Measurements from ENCODE around the gene MASTL. TPM values are rescaled to one million over a fixed set of nuclear protein-coding genes. Genes with fewer than 3 reads are reported as not detected.

The MASTL gene
- total and polyA plus RNA-seq, 3 donors from 2014 or later, result 10.0 to 16.1 (median 16.0) TPM

DNA sequence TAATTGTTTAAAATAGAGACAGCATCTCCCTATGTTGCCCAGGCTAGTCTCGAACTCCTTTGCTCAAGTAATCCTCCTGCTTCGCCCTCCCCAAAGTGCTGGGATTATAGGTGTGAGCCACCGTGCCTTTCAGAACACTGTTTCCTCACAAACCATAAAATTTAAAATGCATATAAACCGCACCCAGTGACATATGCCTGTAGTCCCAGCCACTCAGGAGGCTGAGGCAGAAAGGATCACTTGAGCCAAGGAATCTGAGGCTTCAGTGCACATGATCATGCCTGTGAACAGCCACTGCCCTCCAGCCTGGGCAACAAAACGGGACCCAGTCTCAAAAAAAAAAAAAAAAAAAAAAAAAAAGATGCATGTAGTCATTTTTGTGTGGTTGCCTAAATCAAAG, 48.7 kb downstream of the MASTL start:
- Histone ChIP-seq H3K27ac (no peak overlapping the region), H3K4me3 (no peak overlapping the region), H3K27me3 (no peaks in the 10 kb centered on the region), H3K4me1 (no peaks in the 10 kb centered on the region), H3K9me3 (no peaks in the 10 kb centered on the region), H3K36me3 (ENCODE audit: low read depth, missing control alignments) (no peaks in the 10 kb centered on the region)
- no peak for DNase-seq
- intact Hi-C loops (cut with DNase I; ENCODE audit: low total_unique reads), result no loop called here
- TF ChIP-seq, protein P1, sequence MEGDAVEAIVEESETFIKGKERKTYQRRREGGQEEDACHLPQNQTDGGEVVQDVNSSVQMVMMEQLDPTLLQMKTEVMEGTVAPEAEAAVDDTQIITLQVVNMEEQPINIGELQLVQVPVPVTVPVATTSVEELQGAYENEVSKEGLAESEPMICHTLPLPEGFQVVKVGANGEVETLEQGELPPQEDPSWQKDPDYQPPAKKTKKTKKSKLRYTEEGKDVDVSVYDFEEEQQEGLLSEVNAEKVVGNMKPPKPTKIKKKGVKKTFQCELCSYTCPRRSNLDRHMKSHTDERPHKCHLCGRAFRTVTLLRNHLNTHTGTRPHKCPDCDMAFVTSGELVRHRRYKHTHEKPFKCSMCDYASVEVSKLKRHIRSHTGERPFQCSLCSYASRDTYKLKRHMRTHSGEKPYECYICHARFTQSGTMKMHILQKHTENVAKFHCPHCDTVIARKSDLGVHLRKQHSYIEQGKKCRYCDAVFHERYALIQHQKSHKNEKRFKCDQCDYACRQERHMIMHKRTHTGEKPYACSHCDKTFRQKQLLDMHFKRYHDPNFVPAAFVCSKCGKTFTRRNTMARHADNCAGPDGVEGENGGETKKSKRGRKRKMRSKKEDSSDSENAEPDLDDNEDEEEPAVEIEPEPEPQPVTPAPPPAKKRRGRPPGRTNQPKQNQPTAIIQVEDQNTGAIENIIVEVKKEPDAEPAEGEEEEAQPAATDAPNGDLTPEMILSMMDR (IDR thresholded peaks at IDR 0.05), result no peak
- TF ChIP-seq POLR2A (IDR thresholded peaks at IDR 0.05), result no peak
- 95 to 96% methylated on average over 5 of the region's 5 CpGs for WGBS, 2 donors

DNA sequence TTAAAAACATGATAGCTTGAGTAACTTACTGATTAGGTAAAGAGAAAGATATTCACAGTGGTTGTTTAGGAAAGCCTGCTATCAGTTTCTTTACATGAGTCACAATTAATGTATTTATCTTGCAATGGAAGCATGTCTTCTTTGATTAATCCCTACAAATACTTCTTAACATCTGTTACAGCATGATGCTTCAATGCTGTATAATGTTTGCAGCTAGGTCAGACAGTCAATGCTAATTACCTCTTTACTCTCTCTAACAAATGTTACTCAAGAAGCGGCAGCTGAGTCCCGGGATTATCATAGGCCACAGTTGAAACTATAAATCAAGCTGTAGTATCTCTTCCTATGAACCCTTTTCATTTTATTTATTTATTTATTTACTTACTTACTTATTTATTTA, 52.2 kb downstream of the MASTL start:
- intact Hi-C loops (cut with DNase I; ENCODE audit: low total_unique reads), result no loop called here
- Histone ChIP-seq H3K4me1 (peaks cover 4% of the 10 kb centered on the region), H3K9me3 (no peaks in the 10 kb centered on the region), H3K27ac (no peak overlapping the region), H3K27me3 (no peaks in the 10 kb centered on the region), H3K36me3 (ENCODE audit: low read depth, missing control alignments) (no peaks in the 10 kb centered on the region), H3K4me3 (no peak overlapping the region)
- no peak for DNase-seq
- WGBS, 2 donors, result 89 to 91% methylated on average over 2 of the region's 2 CpGs
- TF ChIP-seq, protein P1 (IDR thresholded peaks at IDR 0.05), result no peak

DNA sequence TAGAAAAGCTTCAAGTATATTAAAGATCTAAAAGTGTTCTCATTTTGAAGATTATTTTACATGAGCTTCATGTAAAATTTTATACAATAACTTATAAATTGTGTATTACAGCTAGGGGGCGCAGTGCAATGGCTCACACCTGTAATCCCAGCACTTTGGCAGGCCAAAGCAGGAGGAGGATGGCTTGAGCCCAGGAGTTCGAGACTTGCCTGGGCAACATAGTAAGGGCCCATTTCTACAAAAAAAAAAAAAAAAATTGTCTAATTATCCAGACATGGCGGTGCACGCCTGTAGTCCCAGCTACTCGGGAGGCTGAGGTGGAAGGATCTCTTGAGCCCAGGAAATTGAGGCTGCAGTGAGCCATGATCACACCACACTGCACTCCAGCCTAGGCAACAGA, 68.8 kb downstream of the MASTL start:
- Histone ChIP-seq H3K27me3 (no peaks in the 10 kb centered on the region), H3K27ac (no peak overlapping the region), H3K4me3 (no peak overlapping the region), H3K9me3 (no peaks in the 10 kb centered on the region), H3K4me1 (no peaks in the 10 kb centered on the region), H3K36me3 (ENCODE audit: low read depth, missing control alignments) (no peaks in the 10 kb centered on the region)
- WGBS, 2 donors, result 78 to 87% methylated on average over 5 of the region's 5 CpGs
- intact Hi-C loops (cut with DNase I; ENCODE audit: low total_unique reads), result no loop called here
- TF ChIP-seq, protein P1 (IDR thresholded peaks at IDR 0.05), result peak; percentile 10 to 61 (median 27)
- TF ChIP-seq POLR2A (IDR thresholded peaks at IDR 0.05), result no peak
- DNase-seq, result peak; percentile 42

DNA sequence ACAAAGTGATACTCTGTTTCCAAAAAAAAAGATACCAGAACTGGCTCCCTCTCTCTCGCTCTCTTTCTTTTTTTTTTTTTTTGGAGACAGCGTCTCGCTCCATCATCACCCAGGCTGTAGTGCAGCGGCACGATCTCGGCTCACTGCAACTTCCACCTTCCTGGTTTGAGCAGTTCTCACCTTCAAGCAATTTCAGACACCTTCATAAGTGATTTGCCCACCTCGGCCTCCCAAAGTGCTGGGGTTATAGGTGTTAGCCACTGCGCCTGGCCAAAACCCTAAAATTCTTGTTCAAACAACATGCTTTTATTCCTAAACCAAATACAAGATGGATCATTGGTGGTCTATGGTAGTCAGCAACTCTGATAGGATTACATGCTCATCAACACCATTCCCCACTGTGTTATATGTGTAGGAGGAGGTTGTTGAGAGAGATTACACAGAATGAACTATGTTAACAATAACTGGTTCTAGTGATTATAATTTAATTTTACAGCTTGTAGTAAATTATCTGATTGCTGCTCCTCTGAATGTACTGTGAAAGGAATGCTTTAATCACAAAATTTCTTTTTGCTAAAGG, 69.9 kb downstream of the MASTL start:
- H3K27ac ChIP-seq, result no peak overlapping the region
- no peaks in the 10 kb centered on the region for H3K36me3 ChIP-seq (ENCODE audit: low read depth, missing control alignments)
- no peak for DNase-seq
- WGBS, 2 donors, result 55 to 68% methylated on average over 8 of the region's 8 CpGs
- intact Hi-C loops (cut with DNase I; ENCODE audit: low total_unique reads), result no loop called here
- TF ChIP-seq, protein P1 (IDR thresholded peaks at IDR 0.05), result no peak
- TF ChIP-seq POLR2A (IDR thresholded peaks at IDR 0.05), result no peak
- H3K27me3 ChIP-seq, result no peaks in the 10 kb centered on the region
- H3K4me1 ChIP-seq, result no peaks in the 10 kb centered on the region
- no peak overlapping the region for H3K4me3 ChIP-seq
- no peaks in the 10 kb centered on the region for H3K9me3 ChIP-seq

DNA sequence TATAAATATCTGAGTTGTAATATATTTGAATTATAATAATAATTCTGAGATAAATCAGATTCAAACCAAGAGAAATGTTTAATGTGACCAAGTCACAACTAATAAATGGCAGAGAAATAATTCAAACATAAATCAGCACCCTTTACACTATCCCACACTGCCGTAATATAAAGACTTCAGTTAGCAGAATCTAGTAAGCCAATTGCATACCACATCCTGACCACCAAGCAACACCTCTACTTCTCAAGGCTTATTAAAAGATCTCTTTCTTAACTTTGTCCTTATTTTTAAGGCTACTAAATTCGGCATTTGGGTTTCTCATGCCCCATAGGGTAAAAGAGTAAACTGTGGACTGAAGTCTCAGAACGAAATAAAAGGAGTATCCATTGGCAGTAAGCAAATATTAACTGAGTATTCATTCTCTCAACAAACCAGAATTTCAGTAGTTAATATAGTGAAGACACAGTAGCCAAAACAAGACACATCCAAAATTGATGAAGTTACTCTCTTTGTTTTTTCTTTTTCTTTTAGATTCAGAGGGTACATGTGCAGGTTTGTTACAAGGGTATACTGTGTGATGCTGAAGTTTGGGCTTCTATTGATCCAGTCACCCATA, 70.6 kb downstream of the MASTL start:
- TF ChIP-seq POLR2A (IDR thresholded peaks at IDR 0.05), result no peak
- TF ChIP-seq, protein P1 (IDR thresholded peaks at IDR 0.05), result no peak
- Histone ChIP-seq H3K4me3 (no peak overlapping the region), H3K4me1 (no peaks in the 10 kb centered on the region), H3K27ac (no peak overlapping the region), H3K36me3 (ENCODE audit: low read depth, missing control alignments) (no peaks in the 10 kb centered on the region), H3K9me3 (no peaks in the 10 kb centered on the region), H3K27me3 (no peaks in the 10 kb centered on the region)
- intact Hi-C loops (cut with DNase I; ENCODE audit: low total_unique reads), result no loop called here
- WGBS, 2 donors, result 58 to 59% methylated on average over 3 of the region's 3 CpGs
- DNase-seq, result no peak

Data from testis (tissue), 3 donors.